PC-3 (cell line): ENCODE results near the gene AKAP13. TPM values are rescaled to one million over a fixed set of nuclear protein-coding genes. Genes with fewer than 3 reads are reported as not detected.

Experiments
- ATAC-seq: fragments of 200-7000 bp; cut with Tn5 transposase; 2 replicates; pipeline ENCODE4 v1.9.1; 2020; ENCODE audit warnings: mild to moderate bottlenecking, moderate library complexity
- BruUV-seq: library from RNA; stranded (reverse); fragments of 400-500 nt; replicated peaks from 2 replicates; lab custom pipeline; 2021; lab: Mats Ljungman, UMichigan
- CTCF ChIA-PET: fragments of 300-600 bp; sonication (Branson Sonifier 250); formaldehyde crosslinking; loops from one replicate; lab custom pipeline; 2022; ENCODE audit warnings: antibody characterized with exemption; lab: Charles Lee
- POLR2A ChIA-PET: fragments of 300-600 bp; sonication (Branson Sonifier 250); formaldehyde crosslinking; loops from one replicate; lab custom pipeline; 2022; ENCODE audit warnings: antibody characterized with exemption; ENCODE audit not compliant: unreplicated experiment; lab: Charles Lee
- DNase-seq: peaks from one replicate; pipeline ENCODE4 v3.0.0-alpha.2; 2015
- H2AFZ ChIP-seq: fragments of 300-600 bp; sonication (generic); 2 replicates; pipeline ENCODE4 v1.6.0; 2016; ENCODE audit warnings: antibody characterized with exemption, low read length
- H3F3A ChIP-seq: fragments of 300-600 bp; sonication (generic); one replicate; pipeline ENCODE4 v1.6.0; 2017; ENCODE audit warnings: antibody characterized with exemption, low read length, control low read depth, mild to moderate bottlenecking; ENCODE audit not compliant: unreplicated experiment
- H3K27ac ChIP-seq: fragments of 300-600 bp; sonication (generic); 2 replicates; pipeline ENCODE4 v1.5.1; 2016; ENCODE audit warnings: mild to moderate bottlenecking, low read length
- H3K27me3 ChIP-seq: fragments of 300-600 bp; sonication (generic); 2 replicates; pipeline ENCODE4 v1.6.1; 2016; ENCODE audit warnings: low read length, mixed read lengths
- H3K36me3 ChIP-seq: fragments of 300-600 bp; sonication (generic); 2 replicates; pipeline ENCODE4 v1.6.1; 2016; ENCODE audit warnings: low read depth, mixed run types, low read length, mixed read lengths
- H3K4me1 ChIP-seq: fragments of 300-600 bp; sonication (generic); 2 replicates; pipeline ENCODE4 v1.5.1; 2016; ENCODE audit warnings: low read length; ENCODE audit not compliant: insufficient read depth
- H3K4me2 ChIP-seq: fragments of 300-600 bp; sonication (generic); 2 replicates; pipeline ENCODE4 v1.6.0; 2016; ENCODE audit warnings: low read length
- H3K4me3 ChIP-seq: fragments of 300-600 bp; sonication (generic); 2 replicates; pipeline ENCODE4 v1.5.1; 2016; ENCODE audit warnings: mild to moderate bottlenecking, low read length, mixed read lengths
- H3K79me2 ChIP-seq: fragments of 300-600 bp; sonication (generic); 2 replicates; pipeline ENCODE4 v1.6.1; 2017; ENCODE audit warnings: low read length, mixed read lengths
- H3K9ac ChIP-seq: fragments of 300-600 bp; sonication (generic); 2 replicates; pipeline ENCODE4 v1.6.0; 2016; ENCODE audit warnings: mild to moderate bottlenecking, low read length
- H3K9me2 ChIP-seq: fragments of 300-600 bp; sonication (generic); replicated peaks from 2 replicates; pipeline ENCODE4 v1.6.1; 2016; ENCODE audit warnings: mixed run types, low read length, mixed read lengths
- H3K9me3 ChIP-seq: fragments of 300-600 bp; sonication (generic); 2 replicates; pipeline ENCODE4 v1.6.1; 2016; ENCODE audit warnings: low read length, mixed read lengths
- H4K20me1 ChIP-seq: fragments of 300-600 bp; sonication (generic); 2 replicates; pipeline ENCODE4 v1.6.1; 2016; ENCODE audit warnings: low read length, mixed read lengths
- EZH2 ChIP-seq: fragments of 300-600 bp; sonication (generic); IDR thresholded peaks from one replicate; pipeline ENCODE4 v1.6.1; 2017; ENCODE audit warnings: antibody characterized with exemption, mild to moderate bottlenecking, low read length; ENCODE audit not compliant: unreplicated experiment
- EZH2phosphoT487 ChIP-seq: fragments of 300-600 bp; sonication (generic); IDR thresholded peaks from 2 replicates; pipeline ENCODE4 v1.6.1; 2018; ENCODE audit warnings: mild to moderate bottlenecking, antibody characterized with exemption, low read length, borderline replicate concordance
- intact Hi-C: fragments of 100-400 bp; cut with micrococcal nuclease; formaldehyde crosslinking; loops from 2 replicates; pipeline ENCODE4 v1.9.0; 2023
- total RNA-seq: library from RNA; depleted of rRNA; stranded (reverse); fragments of >200 nt; gene quantifications from 2 replicates; pipeline ENCODE4 v1.2.3, GENCODE V29; 2014
- TF ChIP-seq, protein P1 (sequence below): fragments of 300-600 bp; sonication (generic); conservative IDR thresholded peaks from 2 replicates; pipeline ENCODE4 v1.5.1; 2017; ENCODE audit warnings: antibody characterized with exemption, low read depth, mild to moderate bottlenecking, low read length

Gene AKAP13
- total RNA-seq, 1 experiment from 2014 or later, result 36.8 TPM

DNA sequence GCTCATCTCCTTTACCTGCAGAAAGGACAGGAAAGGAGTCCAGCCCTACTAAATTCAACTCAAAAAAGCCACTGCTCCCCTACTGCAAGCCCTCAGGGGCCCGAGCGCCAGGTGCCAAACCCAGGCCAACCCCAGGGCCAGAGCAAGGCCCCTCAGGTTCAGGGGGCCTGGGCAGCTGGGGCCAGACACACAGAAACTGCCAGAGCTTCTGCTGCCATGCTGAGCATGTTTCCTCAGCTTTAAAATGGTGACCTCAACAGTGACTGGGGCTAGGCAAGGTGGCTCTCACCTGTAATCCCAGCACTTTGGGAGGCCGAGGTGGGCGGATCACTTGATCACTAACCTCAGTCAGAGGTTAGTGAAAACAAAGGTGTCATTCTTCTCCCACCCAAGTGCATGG lies 375.5 kb downstream of the AKAP13 start:
- CTCF ChIA-PET, result no interaction called here
- no peak for DNase-seq
- no peak overlapping the region for H3K4me3 ChIP-seq

DNA sequence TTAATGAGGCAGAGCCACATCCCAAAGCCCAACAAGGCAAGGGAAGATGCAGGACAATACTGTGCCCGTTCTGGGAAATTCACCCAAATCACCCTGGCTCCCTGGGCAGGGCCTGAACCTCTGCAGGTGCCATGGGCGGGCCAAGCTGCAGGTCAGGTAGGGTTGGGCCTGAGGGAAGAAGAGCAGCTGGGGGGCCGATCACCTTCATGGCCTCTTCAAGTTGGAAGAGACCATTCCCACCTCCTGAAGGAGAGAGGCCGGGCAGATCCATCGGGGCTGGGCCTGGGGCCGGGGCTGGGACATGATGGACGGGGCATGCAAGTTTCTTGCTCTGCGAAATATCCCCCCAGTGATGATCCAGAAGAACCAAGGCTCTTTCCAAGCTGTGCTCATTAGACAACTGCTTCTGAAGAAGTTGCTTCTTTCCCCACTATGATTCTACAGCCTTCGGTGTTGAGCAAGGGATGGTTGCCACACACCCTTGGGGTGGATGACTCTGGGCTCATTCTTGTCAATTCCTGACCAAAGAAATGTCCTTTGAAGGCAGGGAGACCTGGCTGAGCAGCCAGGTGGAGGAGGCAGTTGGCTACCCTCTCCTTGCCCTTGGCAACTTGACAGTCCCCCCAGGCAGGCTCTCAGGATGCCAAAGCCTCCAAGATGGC lies 376.1 kb downstream of the AKAP13 start:
- intact Hi-C loops, result no loop called here
- H3K27me3 ChIP-seq, result no peaks in the 10 kb centered on the region
- no peak overlapping the region for H2AFZ ChIP-seq
- no peak overlapping the region for H3K4me3 ChIP-seq
- no peaks in the 10 kb centered on the region for H3K9me3 ChIP-seq
- no peak overlapping the region for H3K27ac ChIP-seq
- H4K20me1 ChIP-seq, result no peaks in the 10 kb centered on the region
- ChIA-PET POLR2A (no interaction called here), CTCF (no interaction called here)
- no TSS peak for BruUV-seq
- H3K79me2 ChIP-seq, result no peaks in the 10 kb centered on the region
- no peak for TF ChIP-seq EZH2phosphoT487
- TF ChIP-seq, protein P1, sequence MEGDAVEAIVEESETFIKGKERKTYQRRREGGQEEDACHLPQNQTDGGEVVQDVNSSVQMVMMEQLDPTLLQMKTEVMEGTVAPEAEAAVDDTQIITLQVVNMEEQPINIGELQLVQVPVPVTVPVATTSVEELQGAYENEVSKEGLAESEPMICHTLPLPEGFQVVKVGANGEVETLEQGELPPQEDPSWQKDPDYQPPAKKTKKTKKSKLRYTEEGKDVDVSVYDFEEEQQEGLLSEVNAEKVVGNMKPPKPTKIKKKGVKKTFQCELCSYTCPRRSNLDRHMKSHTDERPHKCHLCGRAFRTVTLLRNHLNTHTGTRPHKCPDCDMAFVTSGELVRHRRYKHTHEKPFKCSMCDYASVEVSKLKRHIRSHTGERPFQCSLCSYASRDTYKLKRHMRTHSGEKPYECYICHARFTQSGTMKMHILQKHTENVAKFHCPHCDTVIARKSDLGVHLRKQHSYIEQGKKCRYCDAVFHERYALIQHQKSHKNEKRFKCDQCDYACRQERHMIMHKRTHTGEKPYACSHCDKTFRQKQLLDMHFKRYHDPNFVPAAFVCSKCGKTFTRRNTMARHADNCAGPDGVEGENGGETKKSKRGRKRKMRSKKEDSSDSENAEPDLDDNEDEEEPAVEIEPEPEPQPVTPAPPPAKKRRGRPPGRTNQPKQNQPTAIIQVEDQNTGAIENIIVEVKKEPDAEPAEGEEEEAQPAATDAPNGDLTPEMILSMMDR, result no peak
- no peak for TF ChIP-seq EZH2
- H3K9me2 ChIP-seq, result no peaks in the 10 kb centered on the region
- no peaks in the 10 kb centered on the region for H3K4me1 ChIP-seq
- H3F3A ChIP-seq, result no peaks in the 10 kb centered on the region
- no peak overlapping the region for H3K9ac ChIP-seq
- ATAC-seq (no peak), DNase-seq (no peak)
- H3K36me3 ChIP-seq, result no peaks in the 10 kb centered on the region
- H3K4me2 ChIP-seq, result no peak overlapping the region

More for the DNA sequence above, 375.5 kb downstream of the AKAP13 start:
- intact Hi-C loops, result no loop called here
- H3K79me2 ChIP-seq, result no peaks in the 10 kb centered on the region
- H4K20me1 ChIP-seq, result no peaks in the 10 kb centered on the region
- no peaks in the 10 kb centered on the region for H3K36me3 ChIP-seq
- H2AFZ ChIP-seq, result no peak overlapping the region
- no TSS peak for BruUV-seq
- no peaks in the 10 kb centered on the region for H3K9me2 ChIP-seq
- H3K4me1 ChIP-seq, result no peaks in the 10 kb centered on the region
- no peaks in the 10 kb centered on the region for H3K27me3 ChIP-seq
- H3K9ac ChIP-seq, result no peak overlapping the region
- H3K4me2 ChIP-seq, result no peak overlapping the region
- no peaks in the 10 kb centered on the region for H3K9me3 ChIP-seq
- H3F3A ChIP-seq, result no peaks in the 10 kb centered on the region
- ATAC-seq, result no peak
- TF ChIP-seq EZH2, result no peak
- TF ChIP-seq, protein P1, result no peak
- POLR2A ChIA-PET, result no interaction called here
- no peak overlapping the region for H3K27ac ChIP-seq

DNA sequence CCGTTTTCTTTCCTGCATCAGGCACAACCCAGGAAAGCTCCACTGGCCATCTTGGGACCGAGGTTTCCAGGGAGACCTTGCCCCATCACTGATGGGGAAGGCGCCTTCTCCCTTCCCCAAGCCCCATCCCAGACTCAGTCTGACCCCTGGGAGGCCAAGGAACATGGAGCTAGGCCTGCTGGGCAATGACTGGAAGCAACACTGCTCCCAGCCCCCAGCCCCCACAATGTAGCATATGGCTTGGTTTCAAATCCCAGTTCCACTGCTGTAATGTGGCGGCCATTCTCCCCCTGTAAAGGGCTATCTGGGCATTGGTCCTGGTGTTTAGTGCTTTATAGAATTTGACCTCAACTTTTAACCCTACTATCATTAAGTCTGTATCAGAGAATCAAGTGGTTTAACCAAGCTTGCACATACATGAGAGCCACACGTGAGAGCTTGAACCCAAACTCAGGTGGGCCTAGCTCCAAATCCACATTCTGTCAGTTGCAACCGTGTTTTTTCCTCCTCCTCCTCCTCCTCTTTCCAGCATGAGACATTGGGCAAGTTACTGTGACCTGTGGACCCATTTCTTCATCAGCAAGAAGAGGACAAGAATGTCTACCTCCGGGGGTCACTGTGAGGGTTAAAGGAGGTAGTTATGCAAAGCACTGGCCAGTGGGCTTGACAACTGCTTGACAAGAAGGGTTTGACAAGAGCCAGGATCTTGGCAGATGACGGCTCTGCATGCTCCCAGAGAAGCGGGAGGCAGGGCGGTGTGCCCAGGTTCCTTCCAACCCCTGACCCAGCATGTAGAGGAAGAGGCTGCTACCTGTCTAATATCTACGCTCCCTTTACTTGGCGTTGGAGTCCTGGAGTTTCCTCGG lies 376.9 kb downstream of the AKAP13 start:
- ATAC-seq, result no peak
- Histone ChIP-seq H3K79me2 (no peaks in the 10 kb centered on the region), H4K20me1 (no peaks in the 10 kb centered on the region), H3K9ac (no peak overlapping the region), H3K4me1 (no peaks in the 10 kb centered on the region), H3K27ac (no peak overlapping the region), H3K9me2 (no peaks in the 10 kb centered on the region), H3K9me3 (no peaks in the 10 kb centered on the region), H3K4me2 (no peak overlapping the region), H3K27me3 (no peaks in the 10 kb centered on the region), H3F3A (no peaks in the 10 kb centered on the region), H3K4me3 (no peak overlapping the region), H2AFZ (no peak overlapping the region), H3K36me3 (no peaks in the 10 kb centered on the region)
- no TSS peak for BruUV-seq
- POLR2A ChIA-PET, result no interaction called here
- intact Hi-C loops, result no loop called here
- no peak for DNase-seq
- TF ChIP-seq, protein P1, result no peak
- TF ChIP-seq EZH2 (no peak), EZH2phosphoT487 (no peak)
- CTCF ChIA-PET, result no interaction called here
